GM19463 (cell line): ENCODE measurements around the gene RNASET2.
A peak's percentile ranks its signal among the peaks of the same experiment; 100 is the strongest.
"Not testable (repeated sequence)": the region's sequence is repeated elsewhere in the genome, so short reads cannot be mapped to it uniquely, and the experiment has no call there.

ENCODE experiments used
- ATAC-seq: cut with Tn5 transposase; IDR thresholded peaks from one replicate; pipeline ENCODE4 v1.9.1; 2021; ENCODE audit warnings: mild to moderate bottlenecking, moderate library complexity; ENCODE audit not compliant: unreplicated experiment

RNASET2 gene

DNA sequence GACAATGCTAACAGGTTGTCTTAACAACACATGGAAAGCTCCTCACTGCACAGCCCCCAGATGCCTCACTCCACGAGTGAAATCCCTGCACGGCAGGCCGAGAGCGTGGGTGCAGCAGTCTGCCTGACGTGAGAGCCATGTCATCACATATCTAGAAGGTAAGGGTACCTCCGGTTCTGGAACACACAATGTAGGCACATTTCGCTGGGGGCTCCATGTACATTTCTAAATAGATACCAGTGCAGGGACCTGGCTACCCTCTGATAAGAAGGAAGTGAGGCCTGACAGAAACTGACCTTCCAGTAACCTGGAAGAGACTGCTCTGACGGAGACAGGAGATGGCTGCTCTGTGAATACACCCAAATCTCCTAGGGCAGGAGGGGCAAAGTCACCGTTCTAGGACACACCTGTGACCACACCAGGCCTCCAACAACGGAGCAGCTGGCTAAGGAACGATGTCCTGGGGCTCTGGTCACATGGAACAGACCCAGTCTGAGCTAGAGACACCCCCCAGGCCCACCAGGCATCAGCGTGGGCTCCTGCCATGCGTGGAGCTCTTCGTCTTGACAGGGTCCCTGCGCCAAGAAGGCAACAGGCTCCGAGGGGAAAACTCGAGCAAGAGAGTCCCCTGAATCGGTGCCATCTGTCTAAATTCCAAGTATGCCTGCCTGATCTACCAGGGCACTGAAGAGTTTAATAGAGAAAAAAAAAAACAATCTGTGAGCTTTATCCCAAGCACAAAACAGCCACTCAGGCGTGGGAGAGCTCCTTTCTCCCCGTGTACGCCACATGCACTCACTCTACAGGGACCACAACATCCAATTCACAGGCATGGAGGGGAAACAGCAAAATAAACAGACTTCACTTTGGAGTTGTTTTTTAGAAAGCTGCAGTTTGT lies 27.5 kb downstream of the RNASET2 start:
- ATAC-seq = no peak

DNA sequence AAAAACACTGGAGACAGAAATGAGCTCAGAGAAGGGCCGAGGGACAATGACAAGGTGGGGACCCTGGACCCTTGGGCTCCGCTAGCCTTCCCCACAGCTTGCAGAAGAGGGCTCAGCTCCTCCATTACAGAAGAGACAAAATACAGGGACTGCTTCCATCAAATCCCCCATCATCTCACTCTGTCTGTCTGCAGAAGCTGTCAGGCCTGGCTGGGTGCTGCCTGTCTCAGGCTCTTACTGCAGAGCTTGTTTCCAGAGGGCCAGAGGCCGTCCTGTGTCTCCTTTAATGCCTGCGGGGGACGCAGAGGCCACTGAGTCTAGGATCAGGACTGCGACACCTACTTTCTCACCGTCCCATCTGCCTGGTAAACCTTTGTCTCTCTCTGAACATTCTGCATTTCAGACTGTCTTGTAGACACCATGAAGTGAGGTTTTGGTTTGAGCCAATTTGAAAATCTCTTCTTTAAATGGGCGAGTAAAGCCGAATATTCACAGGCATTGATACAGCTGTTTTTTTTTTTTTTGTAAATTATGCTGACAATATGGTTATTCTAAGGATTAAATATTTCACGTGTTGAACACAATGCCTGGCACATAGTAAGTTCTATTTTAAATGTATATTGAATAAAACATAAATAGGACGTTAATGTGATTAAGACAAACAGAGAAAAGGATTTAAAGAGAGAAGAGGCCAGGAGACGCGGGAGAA lies 28.3 kb downstream of the RNASET2 start:
- no peak for ATAC-seq

DNA sequence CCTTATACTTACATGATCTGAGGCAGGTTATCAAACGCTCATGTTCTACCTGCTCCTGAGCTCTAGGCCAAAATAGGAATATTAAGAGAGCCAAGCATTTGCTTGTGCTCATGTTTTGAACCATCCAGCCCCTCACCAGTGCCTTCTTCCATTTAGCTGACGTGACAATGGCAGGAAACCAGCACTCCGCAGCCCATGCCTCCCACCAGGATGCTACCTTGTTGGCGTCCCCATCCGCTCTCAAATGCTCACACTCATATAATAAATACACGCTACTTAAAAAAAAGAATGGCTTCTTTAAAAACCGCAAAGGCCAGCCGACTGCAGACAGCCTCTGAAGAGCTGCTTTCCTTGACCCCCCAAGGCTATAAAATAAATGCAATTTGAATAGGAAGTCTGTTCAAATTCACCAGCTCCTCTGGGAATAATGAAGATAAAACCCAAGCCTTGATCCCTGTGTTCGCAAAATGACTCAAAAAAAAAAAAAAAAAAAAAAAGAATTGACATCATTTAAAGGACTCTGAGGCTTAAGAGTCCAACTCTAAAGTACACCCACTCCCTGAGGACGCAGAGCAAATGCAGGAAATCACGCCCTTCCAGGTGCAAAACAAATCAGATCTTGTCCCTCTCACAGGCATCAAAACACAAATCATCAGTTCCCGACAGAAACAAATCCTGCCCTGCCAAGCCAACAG lies 29.0 kb downstream of the RNASET2 start:
- ATAC-seq = no peak

DNA sequence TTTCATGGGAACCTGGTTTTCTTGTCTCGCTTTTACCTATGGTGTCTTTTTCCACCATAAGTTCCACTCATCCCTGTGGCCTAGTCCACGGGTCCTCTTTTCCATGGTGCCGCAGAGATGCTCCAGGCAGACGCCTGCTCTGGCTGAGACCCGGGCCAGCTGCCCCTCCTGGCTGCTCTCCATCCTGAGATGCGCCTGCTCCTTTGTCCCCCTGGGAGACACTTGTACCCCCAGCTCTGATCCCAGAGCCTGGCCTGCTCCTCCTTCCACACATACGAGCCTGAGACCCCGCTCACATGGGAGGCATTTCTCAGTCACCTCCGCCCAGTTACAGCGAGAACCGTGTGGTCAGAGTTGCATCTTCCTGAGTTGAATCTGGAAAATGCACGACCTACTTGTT lies 29.6 kb downstream of the RNASET2 start:
- no peak for ATAC-seq

DNA sequence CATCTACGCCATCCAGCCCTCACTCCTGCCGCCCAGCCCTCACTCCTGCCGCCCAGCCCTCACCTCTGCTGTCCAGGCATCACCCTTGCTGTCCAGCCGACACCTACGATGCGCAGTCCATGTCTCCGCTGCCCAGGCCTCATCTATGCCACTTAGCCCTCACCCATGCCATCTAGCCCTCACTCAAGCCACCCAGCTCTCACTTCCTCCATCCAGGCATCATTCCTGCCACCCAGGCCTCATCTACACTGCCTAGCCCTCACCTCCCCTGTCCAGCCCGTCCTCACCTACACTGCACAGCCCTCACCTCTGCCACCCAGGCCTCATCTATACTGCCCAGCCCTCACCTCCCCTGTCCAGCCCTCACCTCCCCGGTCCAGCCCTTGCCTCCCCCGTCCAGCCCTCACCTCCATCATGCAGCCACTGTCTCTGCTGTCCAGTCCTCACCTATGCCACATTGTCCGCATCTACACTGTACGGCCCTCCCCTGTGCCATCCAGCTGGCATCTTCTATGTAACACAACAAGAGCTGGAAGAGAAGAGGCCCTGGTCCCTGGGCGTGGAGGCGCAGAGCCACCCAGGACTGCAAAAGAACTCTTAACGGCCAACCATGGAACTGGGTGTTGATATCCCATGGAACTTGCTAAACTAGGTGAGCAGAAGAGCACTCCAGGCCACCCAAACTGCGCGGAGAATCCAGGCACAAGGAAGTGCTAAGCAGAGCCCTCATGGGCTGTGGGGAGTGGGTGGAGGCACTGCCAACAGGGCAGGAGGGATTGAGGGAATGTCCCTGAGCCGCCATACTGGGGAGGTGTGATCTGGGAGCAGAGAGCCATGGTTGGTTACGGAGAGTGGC lies 31.0 kb downstream of the RNASET2 start:
- no peak for ATAC-seq

DNA sequence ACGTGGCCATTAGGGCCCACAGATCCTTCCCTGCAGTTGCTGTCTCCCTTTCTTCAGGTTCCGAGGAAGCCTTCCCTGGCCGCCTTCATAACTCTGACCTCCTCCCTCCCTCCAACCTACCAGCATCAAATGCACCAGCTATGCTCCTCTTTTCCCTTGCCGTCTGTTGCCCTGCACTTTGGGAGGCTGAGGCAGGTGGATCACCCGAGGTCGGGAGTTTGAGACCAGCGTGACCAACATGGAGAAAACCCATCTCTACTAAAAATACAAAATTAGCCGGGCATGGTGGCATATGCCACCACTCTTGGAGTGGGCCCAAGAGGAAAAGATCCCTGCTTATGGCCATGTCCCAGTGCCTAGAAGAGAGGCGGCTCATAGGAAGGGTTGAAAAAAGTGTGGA lies 31.8 kb downstream of the RNASET2 start:
- no peak for ATAC-seq

DNA sequence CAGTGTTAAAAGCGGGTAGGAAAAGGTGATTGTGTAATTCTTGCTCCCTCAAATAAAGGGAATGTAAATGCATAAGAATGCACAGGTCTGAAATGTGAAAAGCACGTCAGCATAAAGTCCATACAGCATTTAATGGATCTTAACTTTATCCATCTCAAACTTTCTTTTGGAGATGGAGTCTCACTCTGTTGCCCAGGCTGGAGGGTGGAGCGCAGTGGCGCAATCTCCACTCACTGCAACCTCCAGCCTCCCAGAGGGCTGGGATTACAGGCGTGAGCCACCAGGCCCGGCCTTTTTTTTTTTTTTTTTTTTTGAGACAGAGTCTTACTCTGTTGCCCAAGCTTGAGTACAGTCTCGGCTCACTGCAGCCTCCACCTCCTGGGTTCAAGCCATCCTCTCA lies 33.4 kb downstream of the RNASET2 start:
- no peak for ATAC-seq

DNA sequence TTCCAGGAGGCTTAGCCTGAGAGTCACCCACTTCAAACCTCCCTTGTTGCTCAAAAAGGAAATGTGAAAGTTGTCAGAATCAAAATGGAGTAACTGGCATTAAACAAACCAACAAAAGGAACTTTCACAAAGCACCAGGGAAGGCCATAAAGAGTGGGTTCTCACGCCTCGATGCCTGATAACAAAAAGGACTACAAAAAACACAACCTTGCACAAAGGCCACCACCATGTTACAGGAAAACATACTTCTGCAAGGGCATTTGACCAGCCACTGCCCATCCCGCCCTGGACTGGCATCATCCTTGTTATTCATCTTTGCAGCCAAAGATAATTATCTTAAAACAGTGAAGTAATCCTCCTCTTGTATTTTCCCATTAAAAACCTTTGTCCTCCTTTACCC lies 34.8 kb downstream of the RNASET2 start:
- ATAC-seq = no peak

DNA sequence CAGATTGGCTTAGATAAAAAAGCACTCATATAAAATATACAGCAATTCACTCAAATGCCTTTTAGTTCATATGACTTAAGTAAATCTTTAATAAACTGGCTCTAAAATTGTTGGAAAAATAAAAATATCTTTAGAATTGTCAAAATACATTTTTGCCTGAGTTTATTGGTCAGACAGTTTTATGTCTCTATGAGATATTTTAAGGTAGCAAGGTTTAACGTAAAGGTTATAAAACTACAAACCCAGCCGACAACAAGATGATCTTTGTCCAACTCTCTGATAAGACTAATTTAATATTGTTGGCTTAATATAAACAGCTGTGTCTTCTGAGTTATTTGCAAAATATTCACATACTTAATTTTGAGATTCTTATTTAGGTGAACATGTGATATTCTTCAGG lies 39.5 kb downstream of the RNASET2 start:
- ATAC-seq = no peak

DNA sequence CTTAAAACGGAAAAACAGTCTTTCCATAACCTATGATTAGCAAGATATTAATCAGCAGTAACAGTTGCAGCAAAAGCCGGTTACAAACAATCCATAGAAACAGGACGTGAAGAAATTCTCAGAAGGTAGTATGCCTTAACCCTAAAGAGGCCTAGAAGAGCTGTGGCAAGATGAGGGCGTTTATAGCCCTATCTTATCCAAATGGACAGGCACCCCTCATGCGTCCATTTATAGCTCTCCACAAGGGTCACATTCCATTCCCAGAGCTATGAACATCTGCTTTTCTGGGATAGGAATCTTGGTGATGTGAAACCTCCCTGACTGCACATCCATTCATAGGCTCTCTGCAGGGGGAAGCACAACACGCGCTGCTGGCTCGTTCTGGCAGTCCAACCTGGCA lies 40.9 kb downstream of the RNASET2 start:
- ATAC-seq = not testable (repeated sequence)

DNA sequence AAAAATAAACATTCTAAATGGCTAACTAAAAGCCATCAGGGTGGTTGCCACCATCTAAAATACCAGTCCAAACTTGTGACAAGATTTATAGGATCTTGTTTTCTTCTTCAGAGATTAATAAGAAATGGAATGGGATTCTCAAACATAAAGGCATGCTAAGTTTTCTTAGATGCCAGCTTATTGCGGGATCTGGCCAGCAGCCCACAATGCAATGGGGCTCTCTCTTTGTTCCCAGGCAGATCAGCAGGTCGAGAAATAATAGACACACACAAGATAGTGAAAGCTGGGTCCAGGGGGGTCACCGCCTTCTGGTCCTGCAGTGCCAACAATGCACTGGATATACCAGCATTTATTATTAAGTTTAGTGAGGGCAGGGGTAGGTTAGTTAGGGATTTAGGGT lies 41.4 kb downstream of the RNASET2 start:
- not testable (repeated sequence) for ATAC-seq

DNA sequence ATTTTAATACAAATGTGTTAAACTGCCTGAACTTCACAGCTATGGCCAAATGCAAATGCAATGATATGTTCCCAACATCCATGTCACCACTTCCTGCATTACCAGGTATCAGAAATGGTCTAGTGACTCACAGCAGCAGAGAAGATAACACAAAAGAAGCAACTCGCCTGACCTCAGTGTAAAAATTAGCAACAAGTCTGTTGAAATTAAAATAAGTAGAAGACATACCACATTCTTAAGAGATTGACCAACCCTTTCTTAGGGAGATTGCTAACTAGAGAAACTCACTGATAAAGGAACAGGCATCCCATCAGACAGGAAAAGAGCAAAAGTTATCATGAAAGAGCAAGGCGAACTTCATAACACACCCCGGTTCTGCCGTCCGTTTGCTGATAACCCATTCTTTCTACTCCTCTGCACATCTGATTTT lies 45.1 kb downstream of the RNASET2 start:
- ATAC-seq = no peak

DNA sequence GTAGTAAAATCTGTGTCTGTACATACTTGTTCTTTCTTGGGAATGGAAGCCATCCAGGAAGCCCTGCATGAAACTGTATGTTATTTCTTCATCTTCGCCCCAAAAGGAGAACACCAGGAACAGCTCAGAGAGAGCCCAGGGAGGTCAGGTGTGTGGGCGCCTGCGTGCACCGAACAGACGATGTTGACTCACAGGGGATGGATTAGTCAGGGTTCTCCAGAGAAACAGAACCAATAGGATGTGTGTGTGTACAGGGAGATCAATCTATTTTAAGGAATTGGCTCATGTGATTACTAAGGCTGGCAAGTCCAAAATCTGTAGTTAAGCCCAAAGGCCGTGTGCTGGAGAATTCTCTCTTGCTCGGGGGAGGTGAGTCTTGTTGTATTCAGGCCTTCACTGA lies 45.7 kb downstream of the RNASET2 start:
- no peak for ATAC-seq

DNA sequence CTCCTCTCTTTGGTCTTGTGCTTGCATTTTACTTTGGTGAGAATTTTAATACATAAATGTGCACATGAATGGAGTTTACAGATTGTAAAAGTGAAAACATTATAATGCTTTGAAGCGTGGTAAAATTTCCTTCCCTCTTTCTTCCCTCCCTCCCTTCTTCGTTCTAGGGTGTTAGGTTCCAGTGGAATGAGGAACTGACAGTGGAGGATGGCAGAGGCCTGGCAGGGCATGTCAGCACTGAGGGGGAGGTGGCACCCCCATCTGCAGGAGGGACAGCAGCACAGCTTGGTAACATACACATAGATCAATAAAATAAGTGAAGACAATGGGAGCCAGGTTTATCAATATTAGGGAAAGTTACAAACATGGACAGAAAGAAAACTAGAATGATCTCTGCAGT lies 47.5 kb downstream of the RNASET2 start:
- ATAC-seq = no peak

DNA sequence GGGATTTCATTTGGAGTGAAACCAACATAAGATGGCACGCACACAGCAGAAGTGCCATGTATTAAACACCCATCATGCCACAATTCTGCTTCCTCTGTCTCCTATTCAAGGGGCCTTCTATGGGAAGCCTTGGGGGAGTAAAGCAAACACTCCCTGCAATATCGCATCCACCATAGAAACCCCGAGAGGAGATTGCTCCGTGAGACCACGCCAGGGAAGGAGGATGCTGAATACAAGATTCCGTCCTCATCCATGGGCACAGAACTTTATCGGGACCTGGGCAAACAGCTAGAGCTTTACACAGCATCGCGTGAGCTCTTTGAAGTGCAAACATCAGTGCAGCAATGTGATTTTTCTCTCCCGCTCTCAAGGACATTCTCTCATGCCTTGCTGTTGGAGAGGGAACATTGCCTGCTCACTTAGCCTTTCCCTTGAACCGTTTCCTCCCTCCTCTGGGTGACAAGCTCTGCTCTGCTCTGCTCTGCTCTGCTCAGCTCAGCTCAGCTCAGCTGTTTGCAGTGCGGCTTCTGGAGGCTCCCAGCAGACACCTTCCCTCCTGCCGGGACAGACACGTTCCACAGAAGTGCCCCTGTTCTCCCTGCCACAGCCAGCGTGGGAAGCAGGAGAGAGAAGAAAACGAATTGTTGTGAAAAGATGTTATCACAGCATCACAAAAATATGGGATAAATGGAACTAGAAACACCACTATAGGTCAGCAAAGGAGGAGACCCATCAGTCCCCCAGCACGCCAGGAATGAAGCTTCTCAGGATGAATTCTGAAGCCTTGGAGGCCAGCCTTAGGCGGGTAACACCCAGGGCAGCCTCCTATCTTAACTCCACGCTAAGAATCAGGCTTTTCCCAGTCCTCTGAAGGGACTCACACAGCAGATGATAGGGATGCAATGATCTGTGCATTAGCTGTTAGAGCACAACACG lies 48.2 kb downstream of the RNASET2 start:
- ATAC-seq = no peak

DNA sequence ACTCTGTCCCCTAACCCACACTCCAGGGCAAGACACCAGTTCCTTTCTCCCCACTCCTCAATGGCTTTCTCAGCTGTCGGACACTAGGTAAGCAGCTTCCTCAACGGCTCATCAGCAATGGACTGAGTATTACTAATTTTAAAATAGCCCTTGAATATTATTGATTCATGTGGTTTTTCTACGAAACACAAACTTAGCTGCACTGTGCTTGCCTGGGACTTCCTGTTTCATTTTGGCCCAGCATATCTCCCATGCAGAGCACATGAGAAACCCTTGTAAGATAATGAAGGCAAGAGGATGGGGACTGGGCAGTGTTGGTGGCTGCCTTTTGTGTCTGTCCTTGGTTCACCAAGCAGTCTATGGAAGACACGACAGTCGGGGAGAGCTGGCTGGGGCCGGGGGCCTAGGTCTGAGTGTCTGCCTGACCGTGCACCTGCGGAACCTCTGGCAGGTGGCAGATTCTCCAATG lies 48.9 kb downstream of the RNASET2 start:
- ATAC-seq = peak; percentile 84

DNA sequence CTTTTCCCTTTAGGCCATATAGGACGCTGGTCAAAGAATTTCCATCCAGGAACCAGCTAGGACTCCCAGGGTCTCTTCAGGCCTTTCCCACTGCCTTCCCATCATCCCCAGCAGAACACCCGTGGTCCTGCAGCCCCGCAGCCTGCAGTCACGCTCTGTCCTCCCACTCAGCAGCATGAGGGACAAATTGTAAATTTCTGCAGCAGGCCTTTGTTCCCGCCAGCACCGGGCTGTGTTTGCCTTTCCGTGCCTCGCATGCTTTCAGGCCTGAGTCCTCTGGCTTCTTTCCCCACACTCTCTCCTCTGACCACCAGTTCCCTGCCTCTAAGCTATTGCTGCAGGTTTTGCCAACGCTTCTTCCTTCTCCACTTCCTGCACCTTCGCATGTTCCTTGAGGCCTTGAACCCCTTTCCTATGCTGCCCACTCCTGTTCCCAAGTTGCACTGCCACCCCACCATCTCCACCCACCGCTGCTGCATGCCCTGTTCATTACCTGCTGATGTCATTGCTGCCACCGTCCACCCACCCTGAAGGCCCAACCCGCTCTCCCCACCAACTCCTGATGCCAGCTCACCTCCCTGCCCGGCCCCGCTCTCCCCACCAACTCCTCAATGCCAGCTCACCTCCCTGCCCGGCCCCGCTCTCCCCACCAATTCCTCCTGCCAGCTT lies 49.8 kb downstream of the RNASET2 start:
- ATAC-seq = no peak

DNA sequence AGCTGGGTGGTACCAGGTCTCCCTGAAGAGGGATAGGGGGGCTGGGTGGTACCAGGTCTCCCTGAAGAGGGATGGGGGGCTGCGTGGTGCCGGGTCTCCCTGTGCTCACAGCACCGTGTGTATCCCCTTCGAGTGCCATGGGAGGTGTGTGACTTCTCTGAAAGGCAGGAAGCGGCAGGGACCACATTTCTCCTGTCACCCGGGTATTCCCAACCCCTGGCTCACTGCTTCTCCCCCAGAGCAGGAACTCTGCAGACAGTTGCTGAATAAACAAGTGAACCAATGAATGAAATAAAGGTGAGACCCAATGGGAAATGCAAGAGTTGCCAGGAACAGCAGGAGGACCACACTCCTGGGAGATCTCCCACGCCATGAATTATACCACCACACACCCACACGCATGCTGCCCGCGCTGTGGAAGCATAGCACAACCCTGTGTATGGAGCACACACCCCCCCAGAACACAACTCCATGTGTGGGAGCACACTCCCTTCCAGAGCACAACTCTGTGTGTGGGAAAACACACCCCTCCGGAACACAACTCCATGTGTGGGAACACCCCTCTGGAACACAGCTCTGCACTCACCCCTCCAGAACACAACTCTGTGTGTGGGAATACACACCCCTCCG lies 50.7 kb downstream of the RNASET2 start:
- no peak for ATAC-seq

DNA sequence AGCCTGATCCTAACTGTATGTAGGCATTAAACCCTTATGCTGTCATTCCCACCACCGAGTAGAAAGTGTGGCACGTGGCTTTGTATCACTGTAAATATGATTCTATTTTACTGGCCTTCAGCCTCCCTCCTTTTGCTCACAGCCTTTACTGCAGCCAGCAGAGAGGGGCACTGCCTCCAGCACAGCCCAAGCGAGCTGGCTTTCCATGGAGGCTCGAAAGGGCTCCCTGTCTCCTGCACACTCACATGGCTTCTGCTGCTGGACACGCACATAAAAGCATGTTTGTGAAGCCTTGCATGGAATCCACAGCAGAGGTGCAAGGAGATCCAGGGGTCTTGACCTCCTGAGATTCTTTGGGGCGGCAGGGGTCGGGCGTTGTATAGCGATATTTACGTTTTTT lies 51.3 kb downstream of the RNASET2 start:
- no peak for ATAC-seq
